CD4-positive, alpha-beta T cell (primary cell): ENCODE measurements around the gene DAPK1. TPM values are rescaled to one million over a fixed set of nuclear protein-coding genes. Genes with fewer than 3 reads are reported as not detected.

Experiments used
- ATAC-seq: fragments of 200-7000 bp; cut with Tn5 transposase; one replicate; pipeline ENCODE4 v1.10.0; 2022; ENCODE audit warnings: mild to moderate bottlenecking; ENCODE audit not compliant: poor library complexity
- CTCF ChIA-PET: fragments of 350-600 bp; sonication (Branson Sonifier 250); formaldehyde crosslinking; loops from one replicate; lab custom pipeline; 2021; ENCODE audit warnings: antibody characterized with exemption, inconsistent platforms; lab: Charles Lee
- POLR2A ChIA-PET: fragments of 350-600 bp; sonication (Branson Sonifier 250); formaldehyde crosslinking; loops from one replicate; lab custom pipeline; 2021; ENCODE audit warnings: antibody characterized with exemption, inconsistent platforms; lab: Charles Lee
- DNase-seq, 14 experiments: peaks; one replicate each; pipeline ENCODE4 v3.0.0-alpha.2; 2013 to 2020; ENCODE audit warnings: mixed read lengths in 2 of 14
- H3K27ac ChIP-seq, 2 donors: one replicate each; pipeline versions ENCODE4 v1.5.1 to v1.7.0; 2013; ENCODE audit warnings: low read length in 2 of 2, low read depth in 1 of 2, mild to moderate bottlenecking in 1 of 2
- H3K27me3 ChIP-seq, 2 experiments: 1 replicate in 1 of 2; 2 replicates in 1 of 2; pipeline versions ENCODE4 v1.6.1 to v1.7.0; 2013; ENCODE audit warnings: low read length in 2 of 2, control low read depth in 1 of 2, mild to moderate bottlenecking in 1 of 2, moderate library complexity in 1 of 2; ENCODE audit not compliant: insufficient read depth in 2 of 2, control insufficient read depth in 1 of 2
- H3K36me3 ChIP-seq: one replicate; pipeline ENCODE4 v1.6.1; 2013; ENCODE audit warnings: low read length, control low read depth; ENCODE audit not compliant: insufficient read depth
- H3K4me1 ChIP-seq: one replicate; pipeline ENCODE4 v1.6.1; 2013; ENCODE audit warnings: low read length, control low read depth; ENCODE audit not compliant: insufficient read depth
- H3K4me3 ChIP-seq: one replicate; pipeline ENCODE4 v1.5.1; 2013; ENCODE audit warnings: mild to moderate bottlenecking, low read length, moderate library complexity
- H3K9me3 ChIP-seq, 2 experiments: 1 replicate in 1 of 2; 2 replicates in 1 of 2; pipeline versions ENCODE4 v1.6.1 to v1.7.0; 2013; ENCODE audit warnings: low read length in 2 of 2, mild to moderate bottlenecking in 2 of 2, control low read depth in 1 of 2, moderate library complexity in 1 of 2; ENCODE audit not compliant: control insufficient read depth in 1 of 2, insufficient read depth in 1 of 2
- H3K27ac Mint-ChIP-seq: one replicate; pipeline ENCODE4 v1.8.0; 2020; ENCODE audit warnings: mixed read lengths
- H3K27me3 Mint-ChIP-seq: one replicate; pipeline ENCODE4 v1.8.0; 2021; ENCODE audit warnings: mixed read lengths
- H3K36me3 Mint-ChIP-seq: one replicate; pipeline ENCODE4 v1.8.0; 2021; ENCODE audit warnings: low read depth, mixed read lengths
- H3K4me1 Mint-ChIP-seq: one replicate; pipeline ENCODE4 v1.8.0; 2021; ENCODE audit warnings: low read depth, mixed read lengths
- H3K4me3 Mint-ChIP-seq: one replicate; pipeline ENCODE4 v1.8.0; 2020; ENCODE audit warnings: mild to moderate bottlenecking, mixed read lengths
- H3K9me3 Mint-ChIP-seq: one replicate; pipeline ENCODE4 v1.8.0; 2020; ENCODE audit warnings: mixed read lengths
- intact Hi-C, 2 experiments: fragments of 100-400 bp; cut with DNase I in 1 of 2; cut with micrococcal nuclease in 1 of 2; formaldehyde crosslinking; loops; one replicate each; pipeline versions ENCODE4 v1.15.1 to v1.9.0; 2023 to 2025; cut with DNase I, micrococcal nuclease
- total RNA-seq, 174 experiments: library from RNA in 2 of 174; stranded (reverse) in 2 of 174; gene quantifications; one replicate each; pipeline ENCODE4 v1.2.3 and lab custom pipeline; 2021 to 2026
- TF ChIP-seq, protein P1 (sequence below): fragments of 200-600 bp; IDR thresholded peaks from one replicate; pipeline ENCODE4 v1.8.0; 2022; ENCODE audit warnings: antibody characterized with exemption, mild to moderate bottlenecking

DAPK1 gene
- total RNA-seq, 2 experiments from 2014 or later = 2.7 TPM

DNA sequence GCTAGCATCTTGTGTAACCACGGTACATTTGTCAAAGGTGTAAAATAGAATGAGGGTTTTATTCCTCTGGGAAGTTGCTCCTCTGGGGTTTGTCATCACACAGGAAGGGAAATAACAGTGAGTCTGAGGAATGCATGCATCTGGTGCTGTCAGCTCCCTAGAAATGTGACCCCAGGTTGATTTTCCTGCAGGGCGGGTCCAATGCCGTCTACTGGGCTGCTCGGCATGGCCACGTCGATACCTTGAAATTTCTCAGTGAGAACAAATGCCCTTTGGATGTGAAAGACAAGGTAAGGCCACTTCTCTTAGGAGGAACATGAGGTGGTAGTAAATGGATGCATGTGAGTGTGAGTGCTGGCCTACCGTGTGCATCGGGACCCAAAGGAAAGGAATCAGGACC is 149.4 kb downstream of the DAPK1 start:
- H3K4me3 ChIP-seq = no peak overlapping the region
- no peaks in the 10 kb centered on the region for H3K36me3 ChIP-seq
- peaks cover 10% of the 10 kb centered on the region for H3K4me1 Mint-ChIP-seq
- H3K27me3 Mint-ChIP-seq = no peaks in the 10 kb centered on the region
- H3K9me3 ChIP-seq = no peaks in the 10 kb centered on the region
- TF ChIP-seq, protein P1, sequence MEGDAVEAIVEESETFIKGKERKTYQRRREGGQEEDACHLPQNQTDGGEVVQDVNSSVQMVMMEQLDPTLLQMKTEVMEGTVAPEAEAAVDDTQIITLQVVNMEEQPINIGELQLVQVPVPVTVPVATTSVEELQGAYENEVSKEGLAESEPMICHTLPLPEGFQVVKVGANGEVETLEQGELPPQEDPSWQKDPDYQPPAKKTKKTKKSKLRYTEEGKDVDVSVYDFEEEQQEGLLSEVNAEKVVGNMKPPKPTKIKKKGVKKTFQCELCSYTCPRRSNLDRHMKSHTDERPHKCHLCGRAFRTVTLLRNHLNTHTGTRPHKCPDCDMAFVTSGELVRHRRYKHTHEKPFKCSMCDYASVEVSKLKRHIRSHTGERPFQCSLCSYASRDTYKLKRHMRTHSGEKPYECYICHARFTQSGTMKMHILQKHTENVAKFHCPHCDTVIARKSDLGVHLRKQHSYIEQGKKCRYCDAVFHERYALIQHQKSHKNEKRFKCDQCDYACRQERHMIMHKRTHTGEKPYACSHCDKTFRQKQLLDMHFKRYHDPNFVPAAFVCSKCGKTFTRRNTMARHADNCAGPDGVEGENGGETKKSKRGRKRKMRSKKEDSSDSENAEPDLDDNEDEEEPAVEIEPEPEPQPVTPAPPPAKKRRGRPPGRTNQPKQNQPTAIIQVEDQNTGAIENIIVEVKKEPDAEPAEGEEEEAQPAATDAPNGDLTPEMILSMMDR = no peak
- CTCF ChIA-PET = no interaction called here
- DNase-seq = no peak
- no peak for ATAC-seq
- H3K27ac Mint-ChIP-seq = no peak overlapping the region
- no peak overlapping the region for H3K27ac ChIP-seq
- no peaks in the 10 kb centered on the region for H3K4me1 ChIP-seq
- H3K36me3 Mint-ChIP-seq = no peaks in the 10 kb centered on the region
- no peak overlapping the region for H3K4me3 Mint-ChIP-seq
- intact Hi-C loops = no loop called here
- H3K9me3 Mint-ChIP-seq = no peaks in the 10 kb centered on the region
- POLR2A ChIA-PET = no interaction called here
- H3K27me3 ChIP-seq = no peaks in the 10 kb centered on the region

GRCh38 chr9:87648606-87649005 is 150.9 kb downstream of the DAPK1 start:
- H3K27me3 Mint-ChIP-seq = peaks cover 5% of the 10 kb centered on the region
- Histone ChIP-seq H3K4me1 (no peaks in the 10 kb centered on the region), H3K27me3 (no peaks in the 10 kb centered on the region), H3K27ac (no peak overlapping the region), H3K36me3 (no peaks in the 10 kb centered on the region), H3K9me3 (no peaks in the 10 kb centered on the region), H3K4me3 (no peak overlapping the region)
- no peak overlapping the region for H3K4me3 Mint-ChIP-seq
- CTCF ChIA-PET = no interaction called here
- DNase-seq = no peak
- POLR2A ChIA-PET = no interaction called here
- no peaks in the 10 kb centered on the region for H3K9me3 Mint-ChIP-seq
- H3K4me1 Mint-ChIP-seq = peaks cover 1% of the 10 kb centered on the region
- H3K36me3 Mint-ChIP-seq = no peaks in the 10 kb centered on the region
- TF ChIP-seq, protein P1 = no peak
- intact Hi-C loops = no loop called here
- H3K27ac Mint-ChIP-seq = no peak overlapping the region
- ATAC-seq = no peak

- no peaks in the 10 kb centered on the region for H3K4me1 Mint-ChIP-seq
- DNase-seq (no peak), ATAC-seq (no peak)
- no peak overlapping the region for H3K4me3 Mint-ChIP-seq
- no peaks in the 10 kb centered on the region for H3K9me3 ChIP-seq
- ChIA-PET POLR2A (no interaction called here), CTCF (interaction anchor here (0.7 kb wide), 1 partner anchor 12 kb away, joined by 3 read pairs; no protein-coding TSS in a partner anchor)
- H3K27me3 ChIP-seq = no peaks in the 10 kb centered on the region
- H3K4me3 ChIP-seq = no peak overlapping the region
- no peaks in the 10 kb centered on the region for H3K36me3 ChIP-seq
- H3K4me1 ChIP-seq = no peaks in the 10 kb centered on the region
- H3K36me3 Mint-ChIP-seq = no peaks in the 10 kb centered on the region
- no peaks in the 10 kb centered on the region for H3K9me3 Mint-ChIP-seq
- no peak overlapping the region for H3K27ac ChIP-seq
- peaks cover 5% of the 10 kb centered on the region for H3K27me3 Mint-ChIP-seq
- TF ChIP-seq, protein P1 = no peak
- H3K27ac Mint-ChIP-seq = no peak overlapping the region
- intact Hi-C loops = no loop called here
Measured at GRCh38 chr9:87650611-87651295, 153.1 kb downstream of the DAPK1 start.
